DOHH2 (cell line): ENCODE data around the gene SS18L1.

Experiments
- H3F3A ChIP-seq: fragments of 200-600 bp; sonication (generic), shearing (Covaris generic); 2 replicates; pipeline ENCODE4 v1.6.0; 2016; ENCODE audit warnings: antibody characterized with exemption, mild to moderate bottlenecking; ENCODE audit not compliant: control insufficient read depth, insufficient read depth
- H3K27ac ChIP-seq: fragments of 200-600 bp; sonication (generic); 2 replicates; pipeline ENCODE4 v1.5.1; 2014; ENCODE audit warnings: low read depth, mild to moderate bottlenecking, low read length, moderate library complexity
- H3K27me3 ChIP-seq: fragments of 200-600 bp; sonication (generic); 2 replicates; pipeline ENCODE4 v1.6.1; 2014; ENCODE audit warnings: mild to moderate bottlenecking, low read length, mixed read lengths; ENCODE audit not compliant: control insufficient read depth
- H3K36me3 ChIP-seq: fragments of 200-600 bp; sonication (generic); 2 replicates; pipeline ENCODE4 v1.6.1; 2014; ENCODE audit warnings: mild to moderate bottlenecking, low read length, moderate library complexity, mixed read lengths; ENCODE audit not compliant: control insufficient read depth
- H3K4me1 ChIP-seq: fragments of 200-600 bp; sonication (generic); 2 replicates; pipeline ENCODE4 v1.6.1; 2014; ENCODE audit warnings: mild to moderate bottlenecking, low read length, mixed read lengths; ENCODE audit not compliant: control insufficient read depth
- H3K4me2 ChIP-seq: fragments of 200-600 bp; sonication (generic); 2 replicates; pipeline ENCODE4 v1.6.0; 2014; ENCODE audit warnings: mild to moderate bottlenecking, low read length, moderate library complexity
- H3K4me3 ChIP-seq: fragments of 200-600 bp; sonication (generic); 2 replicates; pipeline ENCODE4 v1.5.1; 2014; ENCODE audit warnings: mild to moderate bottlenecking, low read length, mixed read lengths
- H3K79me2 ChIP-seq: fragments of 200-600 bp; sonication (generic); 2 replicates; pipeline ENCODE4 v1.6.1; 2014; ENCODE audit warnings: mild to moderate bottlenecking, low read length, mixed read lengths; ENCODE audit not compliant: control insufficient read depth
- H3K9me2 ChIP-seq: fragments of 200-600 bp; sonication (generic); replicated peaks from 2 replicates; pipeline ENCODE4 v1.6.1; 2014; ENCODE audit warnings: mild to moderate bottlenecking, low read length, mixed read lengths; ENCODE audit not compliant: control insufficient read depth
- H3K9me3 ChIP-seq: fragments of 200-600 bp; sonication (generic); 2 replicates; pipeline ENCODE4 v1.6.1; 2014; ENCODE audit warnings: antibody characterized with exemption, low read length, mixed read lengths; ENCODE audit not compliant: control insufficient read depth, insufficient read depth
- H4K20me1 ChIP-seq: fragments of 200-600 bp; sonication (generic); 2 replicates; pipeline ENCODE4 v1.6.0; 2014; ENCODE audit warnings: low read depth, mild to moderate bottlenecking, antibody characterized with exemption, low read length, moderate library complexity; ENCODE audit not compliant: control insufficient read depth, insufficient read depth
- CTCF ChIP-seq: fragments of 200-600 bp; sonication (generic); IDR thresholded peaks from one replicate; pipeline ENCODE4 v1.5.1; 2014; ENCODE audit warnings: antibody characterized with exemption, mild to moderate bottlenecking, low read depth, low read length; ENCODE audit not compliant: poor library complexity, severe bottlenecking
- EZH2phosphoT487 ChIP-seq: fragments of 200-600 bp; sonication (generic); IDR thresholded peaks from 2 replicates; pipeline ENCODE4 v1.6.1; 2017; ENCODE audit warnings: borderline replicate concordance, mild to moderate bottlenecking, antibody characterized with exemption, low read length, moderate library complexity, mixed read lengths

SS18L1 gene

GRCh38 chr20:62177307-62177706, 33.7 kb downstream of the SS18L1 start:
- Histone ChIP-seq H3K4me1 (peaks cover 11% of the 10 kb centered on the region), H3K9me3 (no peaks in the 10 kb centered on the region), H3K36me3 (no peaks in the 10 kb centered on the region; the same call in none of the 2 replicates), H4K20me1 (no peaks in the 10 kb centered on the region), H3K9me2 (no peaks in the 10 kb centered on the region), H3K79me2 (peaks cover 7% of the 10 kb centered on the region), H3F3A (peaks cover 8% of the 10 kb centered on the region), H3K4me2 (no peak overlapping the region), H3K4me3 (no peak overlapping the region), H3K27me3 (no peaks in the 10 kb centered on the region), H3K27ac (no peak overlapping the region)
- TF ChIP-seq EZH2phosphoT487 (no peak), CTCF (no peak)

GRCh38 chr20:62178316-62179161, 35.0 kb downstream of the SS18L1 start:
- H3K79me2 ChIP-seq: peaks cover 17% of the 10 kb centered on the region
- no peak overlapping the region for H3K27ac ChIP-seq
- H3K9me2 ChIP-seq: no peaks in the 10 kb centered on the region
- TF ChIP-seq CTCF (no peak), EZH2phosphoT487 (no peak)
- no peaks in the 10 kb centered on the region for H3K9me3 ChIP-seq
- H3K36me3 ChIP-seq: no peaks in the 10 kb centered on the region; the same call in none of the 2 replicates
- no peaks in the 10 kb centered on the region for H3K27me3 ChIP-seq
- H3F3A ChIP-seq: peaks cover 8% of the 10 kb centered on the region
- H3K4me3 ChIP-seq: no peak overlapping the region
- peaks cover 11% of the 10 kb centered on the region for H3K4me1 ChIP-seq
- no peak overlapping the region for H3K4me2 ChIP-seq
- H4K20me1 ChIP-seq: no peaks in the 10 kb centered on the region

DNA sequence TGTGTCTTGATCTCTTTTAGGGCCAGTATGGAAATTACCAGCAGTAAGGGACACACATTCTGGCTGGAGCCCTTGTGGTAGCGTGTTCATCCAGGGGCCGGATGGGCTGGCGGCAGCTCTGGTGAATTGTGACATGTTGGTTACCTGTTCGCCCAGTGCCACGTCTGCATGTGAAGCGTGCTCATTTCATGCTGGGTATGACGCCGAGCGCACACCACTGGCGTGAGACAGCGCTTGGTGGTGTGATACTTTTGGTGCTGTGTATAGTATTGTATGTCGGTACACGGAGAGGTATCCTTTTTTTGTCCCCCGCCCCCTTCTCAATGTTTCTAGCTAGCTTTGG, 35.6 kb downstream of the SS18L1 start:
- TF ChIP-seq EZH2phosphoT487: no peak
- no peak overlapping the region for H3K4me2 ChIP-seq
- H3K79me2 ChIP-seq: peaks cover 23% of the 10 kb centered on the region
- peaks cover 17% of the 10 kb centered on the region for H3K4me1 ChIP-seq
- no peaks in the 10 kb centered on the region for H4K20me1 ChIP-seq
- H3K27ac ChIP-seq: no peak overlapping the region
- H3K9me3 ChIP-seq: no peaks in the 10 kb centered on the region
- no peaks in the 10 kb centered on the region; the same call in none of the 2 replicates for H3K36me3 ChIP-seq
- no peaks in the 10 kb centered on the region for H3K9me2 ChIP-seq
- H3F3A ChIP-seq: peaks cover 8% of the 10 kb centered on the region
- no peaks in the 10 kb centered on the region for H3K27me3 ChIP-seq
- H3K4me3 ChIP-seq: no peak overlapping the region

GRCh38 chr20:62181808-62182207, 38.2 kb downstream of the SS18L1 start:
- Histone ChIP-seq H3K79me2 (peaks cover 47% of the 10 kb centered on the region), H3K27ac (peak overlapping the region; percentile 60), H3K9me3 (no peaks in the 10 kb centered on the region), H3K4me2 (peak overlapping the region; percentile 89), H3F3A (peaks cover 10% of the 10 kb centered on the region), H3K36me3 (peaks cover 3% of the 10 kb centered on the region), H3K4me1 (peaks cover 30% of the 10 kb centered on the region), H3K9me2 (no peaks in the 10 kb centered on the region), H4K20me1 (no peaks in the 10 kb centered on the region), H3K4me3 (peak overlapping the region; percentile 80), H3K27me3 (no peaks in the 10 kb centered on the region)
- no peak for TF ChIP-seq EZH2phosphoT487
- no peak for TF ChIP-seq CTCF
